Right lobe of liver (tissue), 4 donors: ENCODE data around the gene IL1RN.

Experiments
- CTCF ChIP-seq, 4 donors: fragments of 200-600 bp in 3 of 4; fragments of 450-650 bp in 1 of 4; IDR thresholded peaks; one replicate each; pipeline versions ENCODE4 v1.5.1 to v1.8.0; 2016 to 2022; ENCODE audit warnings: antibody characterized with exemption in 4 of 4, mild to moderate bottlenecking in 2 of 4
- POLR2A ChIP-seq: fragments of 450-650 bp; IDR thresholded peaks from one replicate; pipeline ENCODE4 v1.6.1; 2017; ENCODE audit warnings: antibody characterized with exemption, mild to moderate bottlenecking
- donor health status: DM: no; HTN: no; CAD: no.
- donor health status: DM: no; HTN: no; CAD: no.
- donor health status: DM: no; HTN: yes; CAD: no.

DNA sequence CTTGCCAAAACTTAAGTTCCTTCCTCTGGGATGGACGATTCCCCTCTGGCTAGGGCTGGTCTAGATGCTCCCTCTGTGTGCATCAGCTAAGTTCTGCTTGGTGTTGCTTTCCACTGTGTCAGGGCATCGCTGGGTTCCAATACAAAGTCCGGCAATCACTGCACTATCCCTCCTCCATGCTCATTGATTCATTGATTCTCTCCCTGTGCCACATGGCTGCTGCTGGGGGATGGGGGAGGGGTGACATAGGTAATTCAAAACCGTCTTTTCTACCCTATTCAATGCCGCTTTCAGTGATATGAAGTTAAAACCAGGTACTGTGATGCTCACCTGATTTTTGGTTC is 22.8 kb downstream of the IL1RN start:
- TF ChIP-seq CTCF (IDR thresholded peaks at IDR 0.05): no peak
- TF ChIP-seq POLR2A: no peak
